Smooth muscle cell (in vitro differentiated cells): ENCODE results near the gene MAD2L2. TPM values are rescaled to one million over a fixed set of nuclear protein-coding genes. Genes with fewer than 3 reads are reported as not detected.

Experiments used
- DNase-seq: peaks from one replicate; lab custom pipeline; 2025; ENCODE audit not compliant: unreplicated experiment; lab: John Stamatoyannopoulos, UW
- H2AFZ ChIP-seq: fragments of 200-600 bp; sonication (generic); 2 replicates; pipeline ENCODE4 v1.6.0; 2016; ENCODE audit warnings: antibody characterized with exemption, low read depth, mild to moderate bottlenecking
- H3F3A ChIP-seq: fragments of 200-600 bp; sonication (generic); 2 replicates; pipeline ENCODE4 v1.6.0; 2017; ENCODE audit warnings: antibody characterized with exemption, low read depth
- H3K27ac ChIP-seq: fragments of 200-600 bp; sonication (generic); 2 replicates; pipeline ENCODE4 v1.5.1; 2016; ENCODE audit warnings: low read depth, mild to moderate bottlenecking
- H3K27me3 ChIP-seq: fragments of 200-600 bp; sonication (generic); 2 replicates; pipeline ENCODE4 v1.6.1; 2016; ENCODE audit warnings: low read depth, mild to moderate bottlenecking
- H3K36me3 ChIP-seq: fragments of 200-600 bp; sonication (generic); 2 replicates; pipeline ENCODE4 v1.5.1; 2016; ENCODE audit warnings: low read depth
- H3K4me1 ChIP-seq: fragments of 200-600 bp; sonication (generic); 2 replicates; pipeline ENCODE4 v1.5.1; 2016; ENCODE audit warnings: low read depth
- H3K4me2 ChIP-seq: fragments of 200-600 bp; sonication (generic); 2 replicates; pipeline ENCODE4 v1.6.0; 2016; ENCODE audit warnings: mild to moderate bottlenecking
- H3K4me3 ChIP-seq: fragments of 200-600 bp; sonication (generic); 2 replicates; pipeline ENCODE4 v1.5.1; 2016; ENCODE audit warnings: mild to moderate bottlenecking
- H3K79me2 ChIP-seq: fragments of 200-600 bp; sonication (generic); 2 replicates; pipeline ENCODE4 v1.6.0; 2016; ENCODE audit warnings: low read depth, mild to moderate bottlenecking
- H3K9ac ChIP-seq: fragments of 200-600 bp; sonication (generic); 2 replicates; pipeline ENCODE4 v1.6.0; 2016; ENCODE audit warnings: low read depth
- H3K9me3 ChIP-seq: fragments of 200-600 bp; sonication (generic); replicated peaks from 2 replicates; pipeline ENCODE4 v1.5.1; 2016; ENCODE audit warnings: low read depth
- H4K20me1 ChIP-seq: fragments of 200-600 bp; sonication (generic); 2 replicates; pipeline ENCODE4 v1.6.0; 2016; ENCODE audit warnings: low read depth
- CTCF ChIP-seq: fragments of 200-600 bp; sonication (generic); IDR thresholded peaks from 2 replicates; pipeline ENCODE4 v1.5.1; 2017; ENCODE audit warnings: borderline replicate concordance, mild to moderate bottlenecking, antibody characterized with exemption; ENCODE audit not compliant: insufficient read depth, poor library complexity, severe bottlenecking
- WGBS: methylation state at CpG from one replicate; pipeline ENCODE4 v1.1.7; 2016; ENCODE audit warnings: low lambda C conversion rate; 5-methylcytosine and 5-hydroxymethylcytosine counted together
- polyA plus RNA-seq: library from polyadenylated mRNA; unstranded; fragments of >200 nt; fragmentation: Nextera tagmentation; extraction: Ambion mirVana; gene quantifications from 2 replicates; pipeline ENCODE4 v1.2.1, GENCODE V29; 2016
- total RNA-seq: library from RNA; depleted of rRNA; stranded (reverse); fragments of >200 nt; gene quantifications from 2 replicates; pipeline ENCODE4 v1.2.3, GENCODE V29; 2014

The MAD2L2 gene
- total and polyA plus RNA-seq, 2 experiments from 2014 or later: 46.0 to 87.4 TPM

GRCh38 chr1:11628767-11629166 lies 52.2 kb downstream of the MAD2L2 start:
- H3K27ac ChIP-seq: no peak overlapping the region
- H3K27me3 ChIP-seq: peaks cover 13% of the 10 kb centered on the region
- H3K4me1 ChIP-seq: no peaks in the 10 kb centered on the region
- H3K9ac ChIP-seq: no peak overlapping the region
- 88% methylated on average over 7 of the region's 7 CpGs for WGBS
- TF ChIP-seq CTCF: no peak
- no peaks in the 10 kb centered on the region for H3K36me3 ChIP-seq
- H4K20me1 ChIP-seq: no peaks in the 10 kb centered on the region
- H3K9me3 ChIP-seq: no peaks in the 10 kb centered on the region
- no peak overlapping the region for H2AFZ ChIP-seq
- H3K4me3 ChIP-seq: no peak overlapping the region
- H3K4me2 ChIP-seq: no peak overlapping the region
- H3F3A ChIP-seq: no peaks in the 10 kb centered on the region
- H3K79me2 ChIP-seq: no peaks in the 10 kb centered on the region
- no peak for DNase-seq

GRCh38 chr1:11626551-11626950 lies 54.4 kb downstream of the MAD2L2 start:
- no peak for DNase-seq
- Histone ChIP-seq H3K4me3 (no peak overlapping the region), H4K20me1 (no peaks in the 10 kb centered on the region), H3K79me2 (no peaks in the 10 kb centered on the region), H3K27me3 (peaks cover 11% of the 10 kb centered on the region), H3F3A (no peaks in the 10 kb centered on the region), H3K36me3 (no peaks in the 10 kb centered on the region), H2AFZ (no peak overlapping the region), H3K9ac (no peak overlapping the region), H3K27ac (no peak overlapping the region), H3K4me2 (no peak overlapping the region), H3K4me1 (no peaks in the 10 kb centered on the region), H3K9me3 (no peaks in the 10 kb centered on the region)
- 93% methylated on average over 3 of the region's 3 CpGs for WGBS
- TF ChIP-seq CTCF: no peak

Other genes starting within 250 kb of the MAD2L2 start
- 1.0 TPM in 1 of 2 replicates, not detected in the other for gene DISP3, start 202.0 kb downstream of the MAD2L2 start, total RNA-seq
- gene DISP3, start 202.0 kb downstream of the MAD2L2 start, polyA plus RNA-seq: 0.17 and 0.27 TPM in 2 replicates
- gene FBXO2, start 26.7 kb downstream of the MAD2L2 start, total RNA-seq: 4.6 and 15.6 TPM in 2 replicates
- 15.5 and 34.8 TPM in 2 replicates for gene FBXO2, start 26.7 kb downstream of the MAD2L2 start, polyA plus RNA-seq
- gene FBXO44, start 26.3 kb downstream of the MAD2L2 start, total RNA-seq: 9.0 and 10.4 TPM in 2 replicates
- 16.2 and 20.8 TPM in 2 replicates for gene FBXO44, start 26.3 kb downstream of the MAD2L2 start, polyA plus RNA-seq
- gene FBXO6, start 16.9 kb downstream of the MAD2L2 start, total RNA-seq: 4.3 and 7.4 TPM in 2 replicates
- 12.8 and 13.2 TPM in 2 replicates for gene FBXO6, start 16.9 kb downstream of the MAD2L2 start, polyA plus RNA-seq
- 0.09 TPM in 1 of 2 replicates, not detected in the other for gene DRAXIN, start 10.6 kb upstream of the MAD2L2 start, total RNA-seq
- gene DRAXIN, start 10.6 kb upstream of the MAD2L2 start, polyA plus RNA-seq: 0.15 and 0.27 TPM in 2 replicates
- gene AGTRAP, start 55.0 kb upstream of the MAD2L2 start, total RNA-seq: 30.9 and 32.0 TPM in 2 replicates
- 67.8 and 76.8 TPM in 2 replicates for gene AGTRAP, start 55.0 kb upstream of the MAD2L2 start, polyA plus RNA-seq
- gene C1orf167, start 81.0 kb upstream of the MAD2L2 start, total RNA-seq: not detected in 2 replicates
- 0.70 TPM in 1 of 2 replicates, not detected in the other for gene C1orf167, start 81.0 kb upstream of the MAD2L2 start, polyA plus RNA-seq
- gene MTHFR, start 124.8 kb upstream of the MAD2L2 start, total RNA-seq: 12.1 and 15.2 TPM in 2 replicates
- 6.1 and 8.3 TPM in 2 replicates for gene MTHFR, start 124.8 kb upstream of the MAD2L2 start, polyA plus RNA-seq
- 8.4 and 13.6 TPM in 2 replicates for gene CLCN6, start 125.0 kb upstream of the MAD2L2 start, total RNA-seq
- 9.9 and 14.8 TPM in 2 replicates for gene CLCN6, start 125.0 kb upstream of the MAD2L2 start, polyA plus RNA-seq
- gene NPPA, start 166.6 kb upstream of the MAD2L2 start, total RNA-seq: not detected in 2 replicates
- gene NPPA, start 166.6 kb upstream of the MAD2L2 start, polyA plus RNA-seq: 0.48 and 1.4 TPM in 2 replicates
- gene NPPB, start 177.8 kb upstream of the MAD2L2 start, total RNA-seq: 6.7 and 9.5 TPM in 2 replicates
- 9.6 and 12.2 TPM in 2 replicates for gene NPPB, start 177.8 kb upstream of the MAD2L2 start, polyA plus RNA-seq
- gene KIAA2013, start 245.3 kb upstream of the MAD2L2 start, total RNA-seq: 41.0 and 41.3 TPM in 2 replicates
- gene KIAA2013, start 245.3 kb upstream of the MAD2L2 start, polyA plus RNA-seq: 70.9 and 71.6 TPM in 2 replicates